H54 (cell line): Measurements from ENCODE around the gene DBET.
"Not testable (repeated sequence)": the region's sequence is repeated elsewhere in the genome, so short reads cannot be mapped to it uniquely, and the experiment has no call there.

Experiments used
- DNase-seq: peaks from one replicate; pipeline ENCODE4 v3.0.0; 2011; ENCODE audit warnings: low spot score, mixed read lengths; ENCODE audit not compliant: insufficient read length
- FAIRE-seq: peaks from 3 replicates; lab custom pipeline; 2011; peaks lifted over from hg19 to GRCh38; lab: Jason Lieb, UNC
- POLR2A ChIP-seq: IDR thresholded peaks from 2 replicates; pipeline ENCODE4 v1.6.1; 2011; ENCODE audit warnings: low read depth, mild to moderate bottlenecking, low read length

DBET gene

GRCh38 chr4:190064342-190064741, at the start of gene DBET:
Gene DBET (plus strand): TSS chr4:190064502.
- not testable (repeated sequence) for DNase-seq, FAIRE-seq

DNA sequence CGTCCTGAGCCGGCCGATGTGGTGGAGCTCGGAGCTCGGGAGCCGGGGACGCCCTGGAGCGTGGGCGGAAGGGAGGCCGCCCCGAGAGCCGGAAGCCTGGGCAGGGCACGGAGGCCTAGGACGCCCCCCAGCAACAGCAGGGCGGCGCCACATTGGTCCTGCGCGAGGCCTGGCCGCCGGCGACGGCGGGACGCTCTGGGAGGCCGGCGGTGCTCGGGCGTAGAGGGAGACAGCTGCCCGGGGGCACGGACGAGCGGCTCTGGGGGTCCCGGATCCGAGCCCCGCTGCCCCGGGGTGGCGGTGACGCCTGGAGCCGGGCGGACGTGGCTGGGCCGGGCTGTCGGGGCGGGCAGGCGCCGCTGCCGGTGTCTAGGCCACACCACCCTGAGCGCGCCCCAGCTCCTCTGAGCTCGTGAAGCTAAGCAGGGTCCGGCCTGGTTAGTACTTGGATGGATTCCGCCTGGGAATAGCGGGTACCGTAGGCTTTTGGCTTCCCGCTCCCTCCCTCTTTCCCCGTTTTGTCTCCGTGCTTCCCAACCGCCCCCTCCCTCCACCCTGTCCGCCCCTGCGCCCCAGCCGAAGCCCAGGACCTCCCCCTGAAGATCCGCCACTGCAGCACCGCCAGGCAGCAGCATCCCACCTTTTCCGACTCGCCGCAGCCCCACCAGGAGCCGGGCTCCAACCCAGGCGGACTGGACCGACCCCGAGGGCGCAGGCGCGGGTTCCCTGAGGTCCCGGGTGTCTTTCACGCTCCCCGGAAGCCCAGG, 49.3 kb upstream of the DBET start:
- no peak for TF ChIP-seq POLR2A
- FAIRE-seq (no peak), DNase-seq (no peak)

DNA sequence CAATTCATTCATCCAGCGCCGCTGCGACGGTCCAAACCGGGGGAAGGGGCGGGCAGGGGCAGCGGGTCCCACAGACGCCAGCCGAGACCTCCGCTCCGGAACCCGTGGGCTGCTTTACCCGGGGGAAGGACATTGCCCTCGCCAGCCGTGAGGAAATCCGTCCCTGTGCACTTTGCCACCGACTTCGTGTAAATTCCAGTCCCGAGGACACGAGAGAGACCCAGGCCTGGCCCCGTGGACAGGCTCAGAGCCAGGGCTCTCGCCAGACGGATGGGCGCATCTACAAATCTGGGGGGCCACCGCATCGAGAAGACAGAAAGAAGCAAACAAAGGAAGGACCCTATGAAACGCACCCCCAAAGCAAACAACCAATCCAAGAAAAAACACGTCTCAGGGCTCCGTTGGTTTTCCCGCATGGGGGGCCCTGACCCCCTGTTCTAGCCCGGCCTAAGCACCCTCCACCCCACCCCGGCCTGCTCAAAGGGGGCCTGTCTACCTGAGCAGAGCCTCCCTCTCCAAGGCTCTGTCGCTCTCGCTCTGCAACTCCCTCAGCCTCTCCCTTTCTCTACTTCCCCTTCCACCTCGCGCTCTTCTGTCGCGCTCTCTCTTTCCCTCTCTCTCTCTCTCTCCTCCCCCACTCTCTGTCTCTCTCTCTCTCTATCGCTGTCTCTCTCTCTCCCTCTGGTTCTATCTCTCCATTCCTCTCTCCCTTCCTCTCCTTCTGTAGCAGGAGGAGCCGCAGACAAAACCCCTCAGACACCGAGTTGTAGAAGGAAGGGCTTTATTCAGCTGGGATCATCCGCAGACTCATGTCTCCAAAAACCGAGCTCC, 48.5 kb upstream of the DBET start:
- DNase-seq = no peak
- TF ChIP-seq POLR2A = no peak
- no peak for FAIRE-seq

GRCh38 chr4:190016369-190017289, 47.7 kb upstream of the DBET start:
- no peak for TF ChIP-seq POLR2A
- DNase-seq (no peak), FAIRE-seq (no peak)

DNA sequence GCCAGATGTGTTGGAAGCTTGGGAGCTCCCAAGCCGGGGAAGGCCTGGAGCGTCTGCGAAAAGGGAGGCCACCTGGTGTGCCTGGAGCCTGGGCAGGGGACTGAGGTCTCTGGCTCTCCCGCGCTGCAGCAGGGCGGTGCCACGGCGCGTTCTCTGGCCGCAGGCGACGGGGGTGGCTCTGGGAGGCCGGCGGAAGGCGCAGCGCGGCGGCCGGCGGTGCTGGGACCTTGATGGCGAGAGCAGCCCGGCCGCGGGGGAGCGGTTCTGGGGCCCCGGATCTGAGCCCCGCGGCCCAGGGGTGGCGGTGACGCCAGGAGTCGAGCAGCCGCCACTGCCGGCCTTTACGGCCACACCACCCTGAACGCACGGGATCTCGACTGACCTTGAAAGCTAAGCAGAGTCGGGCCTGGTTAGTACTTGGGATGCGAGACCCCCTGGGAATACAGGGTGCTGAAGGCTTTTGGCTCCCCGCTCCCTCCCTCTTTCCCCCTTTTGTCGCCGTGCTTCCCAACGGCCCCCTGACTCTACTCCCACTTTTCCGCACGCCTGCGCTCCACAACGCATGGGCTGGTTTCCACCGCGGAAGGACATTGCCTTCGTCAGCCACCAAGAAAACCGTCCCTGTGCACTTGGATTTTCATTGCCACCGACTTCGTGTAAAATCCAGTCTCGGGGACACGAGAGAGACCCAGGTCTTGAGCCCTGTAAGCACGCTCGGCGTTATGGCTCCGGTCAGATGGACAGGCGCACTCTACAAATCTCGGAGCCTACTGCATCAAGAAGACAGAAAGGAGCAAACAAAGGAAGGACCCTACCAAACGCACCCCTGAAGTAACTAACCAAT, 46.7 kb upstream of the DBET start:
- TF ChIP-seq POLR2A = no peak
- DNase-seq = no peak
- FAIRE-seq = no peak

- DNase-seq = no peak
- no peak for TF ChIP-seq POLR2A
- no peak for FAIRE-seq
Measured at GRCh38 chr4:190018201-190018920, 45.9 kb upstream of the DBET start.

- no peak for DNase-seq
- TF ChIP-seq POLR2A = no peak
- no peak for FAIRE-seq
Measured at GRCh38 chr4:190019023-190019858, 45.1 kb upstream of the DBET start.

DNA sequence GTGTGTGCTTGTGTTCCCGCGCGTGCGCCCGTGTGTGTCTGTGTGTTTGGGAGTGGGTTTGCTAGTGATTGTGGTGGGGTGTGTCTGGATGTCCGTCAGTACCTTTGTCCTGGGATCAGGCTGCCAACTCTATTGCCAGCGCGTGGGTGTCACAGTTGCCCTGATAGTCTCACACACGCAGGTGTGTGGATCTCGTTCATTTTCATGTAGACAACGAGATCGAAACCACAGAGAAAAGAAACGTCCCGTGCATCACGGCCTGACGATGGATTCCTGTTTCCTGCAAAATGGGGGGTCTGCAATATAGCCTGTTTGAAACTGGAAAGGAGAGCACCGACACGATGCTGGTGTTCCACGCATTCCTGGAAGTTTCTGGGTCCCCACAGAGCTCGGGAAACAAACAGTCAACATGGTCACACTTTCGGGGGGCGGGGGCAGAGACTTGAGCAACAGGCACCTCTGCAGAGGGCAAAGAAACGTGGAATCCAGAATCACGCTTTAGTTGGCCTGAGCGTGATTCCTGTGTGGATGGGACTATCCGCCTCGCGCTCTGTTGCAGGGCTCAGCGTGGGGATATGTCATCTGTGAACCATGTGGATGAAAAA, 44.3 kb upstream of the DBET start:
- not testable (repeated sequence) for DNase-seq, FAIRE-seq

DNA sequence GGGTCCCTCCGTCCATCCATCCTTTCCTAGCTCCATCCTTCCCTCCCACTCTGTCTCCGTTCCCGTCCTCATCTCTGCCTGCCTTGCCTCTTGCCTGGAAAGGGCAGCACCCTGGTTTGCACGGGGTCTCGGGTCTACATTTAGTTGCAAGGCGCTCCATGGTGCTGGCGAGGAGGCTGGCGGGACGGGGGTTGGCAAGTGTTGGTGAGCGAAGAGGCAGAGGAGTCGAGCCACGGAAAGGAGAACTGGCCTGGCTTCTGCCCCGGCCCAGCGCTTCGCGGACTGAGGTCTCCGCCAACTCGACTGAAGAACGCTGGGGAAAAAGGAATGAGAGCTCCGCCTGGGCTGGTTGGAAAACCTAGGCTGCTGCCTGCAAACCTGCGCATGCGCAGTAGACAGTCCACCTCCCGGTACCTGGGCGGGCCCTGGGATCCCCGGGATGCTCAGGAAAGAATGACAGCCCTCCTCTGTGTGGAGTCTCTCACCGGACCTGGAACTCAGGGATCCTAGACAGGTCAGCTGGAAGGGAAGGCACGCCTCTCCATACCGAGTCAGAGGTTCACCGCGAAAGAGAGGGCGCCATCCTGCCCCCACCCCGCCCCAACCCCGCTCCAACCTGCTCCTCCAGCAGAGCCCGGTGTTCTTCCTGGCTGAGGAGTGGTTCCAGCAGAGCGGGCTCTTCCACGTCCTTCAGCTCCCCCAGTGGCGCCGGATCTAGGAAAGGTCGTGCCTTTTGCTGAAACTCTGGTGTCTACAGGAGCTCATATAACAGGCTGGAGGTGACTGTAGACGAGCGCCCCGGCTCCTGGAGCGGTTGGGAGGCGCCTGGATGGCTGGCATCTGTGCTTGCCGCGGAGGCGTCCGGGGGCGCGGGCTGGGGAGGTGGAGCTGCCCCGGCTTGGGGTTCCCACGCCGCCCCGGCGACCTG, 43.2 kb upstream of the DBET start:
- no peak for FAIRE-seq
- TF ChIP-seq POLR2A = no peak
- no peak for DNase-seq

DNA sequence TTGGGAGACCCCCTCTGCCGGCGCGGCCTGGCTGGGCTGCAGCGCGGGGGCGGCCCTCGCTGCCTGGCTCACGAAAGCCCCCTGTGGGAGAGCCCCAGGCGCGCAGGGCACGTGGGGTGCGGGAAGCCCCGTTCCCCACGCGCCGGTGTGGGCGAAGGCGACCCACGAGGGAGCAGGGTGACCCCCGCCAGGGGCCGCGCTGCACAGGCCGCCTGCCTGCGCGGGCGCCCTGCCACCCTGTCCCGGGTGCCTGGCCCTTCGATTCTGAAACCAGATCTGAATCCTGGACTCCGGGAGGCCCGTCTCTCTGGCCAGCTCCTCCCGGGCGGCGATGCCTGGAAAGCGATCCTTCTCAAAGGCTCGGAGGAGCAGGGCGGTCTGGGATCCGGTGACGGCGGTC, 42.3 kb upstream of the DBET start:
- FAIRE-seq, DNase-seq: not testable (repeated sequence)

DNA sequence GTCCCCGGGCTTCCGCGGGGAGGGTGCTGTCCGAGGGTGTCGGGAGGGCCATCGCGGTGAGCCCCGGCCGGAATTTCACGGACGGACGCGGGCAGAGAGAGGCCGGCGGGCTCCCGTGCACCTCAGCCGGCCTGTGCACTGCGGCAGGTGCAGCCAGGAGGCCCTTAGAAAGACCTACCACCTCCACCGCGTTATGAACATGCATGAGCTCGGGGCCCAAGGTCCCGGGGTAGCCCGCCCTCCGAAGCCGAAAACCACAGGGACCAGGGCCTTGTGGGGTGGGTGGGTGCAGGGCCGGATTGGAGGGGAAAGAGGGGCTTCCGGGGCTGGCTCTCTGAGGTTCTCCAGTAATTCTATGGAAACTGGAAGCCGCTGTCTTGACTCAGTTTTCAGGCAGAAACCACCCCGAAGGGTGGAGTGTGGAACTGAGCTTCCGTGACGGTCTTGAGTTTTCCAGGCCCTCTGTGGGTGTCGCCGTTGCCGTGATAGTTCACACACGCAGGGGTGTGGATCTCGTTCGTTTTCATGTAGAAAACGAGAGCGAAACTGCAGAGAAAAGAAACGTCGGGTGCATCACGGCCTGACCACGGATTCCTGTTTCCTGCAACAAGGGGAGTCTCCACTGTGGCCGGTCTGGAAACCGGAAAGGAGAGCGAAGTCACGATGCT, 41.6 kb upstream of the DBET start:
- FAIRE-seq, DNase-seq: not testable (repeated sequence)

DNA sequence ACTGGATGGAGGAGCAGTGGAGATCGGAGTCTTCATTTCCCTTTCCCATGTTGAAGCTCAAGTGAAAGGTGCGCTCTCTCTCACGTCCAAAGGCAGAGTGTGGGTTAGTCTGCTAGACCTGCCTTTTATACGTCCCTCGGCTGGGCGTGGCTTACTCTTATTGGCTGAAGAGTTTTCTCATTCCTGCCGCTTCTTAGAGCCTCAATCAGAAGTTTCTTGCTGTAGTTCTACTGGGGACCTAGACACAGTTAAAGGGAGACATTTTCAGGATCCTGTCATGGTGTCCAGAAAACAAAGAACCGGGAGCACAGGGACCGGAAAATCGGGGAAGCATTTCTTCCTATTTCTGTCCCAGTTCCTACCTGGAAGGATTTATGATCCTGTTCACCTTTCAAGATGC, 37.1 kb upstream of the DBET start, which contains the start of gene FRG2:
TSS of gene FRG2 (minus strand) at position 101 of the 400 bp plus-strand sequence. CDS start at position 49, 52 bp downstream.
- DNase-seq, FAIRE-seq: not testable (repeated sequence)

DNA sequence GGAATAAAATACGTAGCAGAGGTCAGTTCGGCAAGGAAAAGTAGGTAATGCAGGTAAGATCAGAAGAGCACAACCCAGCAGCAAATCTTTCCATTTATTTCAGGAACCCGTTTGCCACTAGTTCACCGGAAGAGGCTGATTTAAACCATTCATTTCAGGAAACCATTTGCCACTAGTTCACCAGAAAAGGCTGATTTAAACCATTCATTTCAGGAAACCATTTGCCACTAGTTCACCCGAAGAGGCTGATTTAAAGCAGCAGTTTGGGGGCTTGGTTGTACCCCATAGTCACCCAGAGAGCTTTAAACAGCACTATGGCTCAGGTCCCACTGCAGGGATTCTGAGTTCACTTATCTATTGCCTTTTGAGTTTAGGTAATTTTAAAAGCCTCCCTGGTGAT, 33.0 kb upstream of the DBET start:
- DNase-seq, FAIRE-seq: not testable (repeated sequence)

GRCh38 chr4:190037704-190038388, 26.5 kb upstream of the DBET start:
- DNase-seq, FAIRE-seq: not testable (repeated sequence)
